Pancreas (tissue), 10 donors: Measurements from ENCODE around the gene CCDC88B. TPM values are rescaled to one million over a fixed set of nuclear protein-coding genes. Genes with fewer than 3 reads are reported as not detected.

ENCODE experiments used
- ATAC-seq, 4 donors: fragments of 200-7000 bp; cut with Tn5 transposase; one replicate each; pipeline versions ENCODE4 v1.8.0 to v1.9.1; 2020; ENCODE audit warnings: mild to moderate bottlenecking in 4 of 4, moderate library complexity in 4 of 4
- DNase-seq, 6 donors: peaks; one replicate each; pipeline ENCODE4 v3.0.0-alpha.2; 2020
- FAIRE-seq: peaks from 2 replicates; lab custom pipeline; 2012; peaks lifted over from hg19 to GRCh38; lab: Jason Lieb, UNC
- H3K27ac ChIP-seq, 4 donors: fragments of 200-600 bp; sonication (generic); 1 replicate in 3 of 4; 2 replicates in 1 of 4; pipeline versions ENCODE4 v1.5.0 to v1.8.0; 2020
- H3K27me3 ChIP-seq, 4 donors: fragments of 200-600 bp; one replicate each; pipeline ENCODE4 v1.8.0; 2021
- H3K36me3 ChIP-seq, 3 donors: fragments of 200-600 bp; sonication (generic) in 1 of 3; one replicate each; pipeline versions ENCODE4 v1.5.0 to v1.8.0; 2020 to 2021
- H3K4me1 ChIP-seq, 3 donors: fragments of 200-600 bp; one replicate each; pipeline ENCODE4 v1.8.0; 2021
- H3K4me3 ChIP-seq, 4 donors: fragments of 200-600 bp; sonication (generic) in 2 of 4; one replicate each; pipeline versions ENCODE4 v1.5.0 to v1.8.0; 2020 to 2021
- H3K9me3 ChIP-seq, 4 donors: fragments of 200-600 bp; one replicate each; pipeline ENCODE4 v1.8.0; 2021
- CTCF ChIP-seq, 4 donors: fragments of 200-600 bp; sonication (generic) in 3 of 4; IDR thresholded peaks; one replicate each; pipeline versions ENCODE4 v1.5.0 to v1.8.0; 2021; ENCODE audit warnings: antibody characterized with exemption in 4 of 4
- WGBS, 2 donors: extraction: QIAGEN DNeasy Blood & Tissue Kit; methylation state at CpG; one replicate each; pipeline ENCODE4 v1.1.7; 2013; 5-methylcytosine and 5-hydroxymethylcytosine counted together
- intact Hi-C, 3 donors: fragments of 100-400 bp; cut with DNase I; formaldehyde crosslinking; loops; one replicate each; pipeline versions ENCODE4 v1.11.1 to v1.14.2; 2022
- polyA plus RNA-seq, 2 donors: library from polyadenylated mRNA; stranded (reverse); fragments of 200-250 nt; gene quantifications; one replicate each; pipeline ENCODE4 v1.2.3, GENCODE V29; 2013
- total RNA-seq, 6 donors: library from RNA; stranded (reverse); fragmentation: NEBNext Ultra II Directional in 4 of 6; extraction: Animal tissue kit (Norgen Biotek cat#: 25700) in 4 of 6; gene quantifications; one replicate each; pipeline versions ENCODE4 v1.2.1 to v1.2.4, GENCODE V29; 2021 to 2023
- donor health status: healthy with polysubstance abuse.
- donor health status: DM: no; HTN: no; CAD: no; lungs with moderate emphysema.
- donor health status: DM: no; HTN: no; CAD: no.
- donor health status: control.
- donor health status: control.
- donor health status: Bipolar disorder and iron deficiency.
- donor health status: DM: yes; HTN: yes; CAD: no.
- donor health status: DM: no; HTN: no; CAD: no.
- donor health status: DM: no; HTN: no; CAD: no.
- donor health status: DM: yes; HTN: yes; CAD: no.

CCDC88B gene
- total and polyA plus RNA-seq, 8 donors = 3.0 to 50.0 (median 6.4) TPM

DNA sequence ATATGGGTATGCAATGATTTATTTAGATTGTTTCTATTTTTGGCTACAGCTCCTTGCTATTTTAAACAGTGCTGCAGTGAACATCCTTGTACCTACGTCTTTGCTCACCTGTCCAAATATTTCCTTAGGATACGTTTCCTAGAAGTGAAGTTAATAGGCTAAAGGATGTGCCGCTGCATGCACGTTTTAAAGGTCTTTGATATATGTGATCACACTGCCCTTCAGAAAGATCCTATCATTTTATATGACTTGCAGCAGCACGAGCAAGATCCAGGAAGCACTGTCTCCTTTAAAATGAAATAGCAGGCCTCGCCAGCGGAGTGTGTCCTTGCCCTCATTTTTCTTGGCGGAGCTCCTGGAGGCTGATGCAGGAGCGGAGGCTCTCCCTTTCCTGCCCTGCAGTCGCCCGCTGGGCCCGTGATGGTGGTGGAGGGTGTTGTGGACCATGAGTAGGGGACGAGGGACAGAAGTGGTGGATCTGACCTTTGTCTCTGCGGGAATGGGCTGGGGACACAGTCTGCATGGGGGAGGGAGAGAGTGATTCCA is 38.4 kb downstream of the CCDC88B start:
- no peaks in the 10 kb centered on the region for H3K27me3 ChIP-seq
- H3K36me3 ChIP-seq = no peaks in the 10 kb centered on the region
- 11 to 14% methylated on average over 14 of the region's 14 CpGs for WGBS, 2 donors
- ATAC-seq = peak; percentile 86 to 98 (median 92)
- peaks cover 0 to 4% (median 3%) of the 10 kb centered on the region in 3 donors for H3K4me1 ChIP-seq
- no peaks in the 10 kb centered on the region for H3K9me3 ChIP-seq
- no peak for TF ChIP-seq CTCF (IDR thresholded peaks at IDR 0.05)
- FAIRE-seq = no peak
- H3K27ac ChIP-seq = no peak overlapping the region
- H3K4me3 ChIP-seq = no peak overlapping the region
- intact Hi-C loops = no loop called here
- peak in 5 of 6 donors; percentile 64 to 82 (median 74) for DNase-seq

- H3K27ac ChIP-seq = no peak overlapping the region
- no peaks in the 10 kb centered on the region for H3K27me3 ChIP-seq
- no peaks in the 10 kb centered on the region for H3K36me3 ChIP-seq
- intact Hi-C loops = no loop called here
- H3K9me3 ChIP-seq = no peaks in the 10 kb centered on the region
- TF ChIP-seq CTCF (IDR thresholded peaks at IDR 0.05) = no peak
- H3K4me1 ChIP-seq = peaks cover 0 to 4% (median 3%) of the 10 kb centered on the region in 3 donors
- DNase-seq (peak in 1 of 6 donors; percentile 28), FAIRE-seq (no peak), ATAC-seq (no peak)
- 82 to 86% methylated on average over 15 of the region's 15 CpGs for WGBS, 2 donors
- H3K4me3 ChIP-seq = no peak overlapping the region
Measured at GRCh38 chr11:64379160-64379559, 39.2 kb downstream of the CCDC88B start.

DNA sequence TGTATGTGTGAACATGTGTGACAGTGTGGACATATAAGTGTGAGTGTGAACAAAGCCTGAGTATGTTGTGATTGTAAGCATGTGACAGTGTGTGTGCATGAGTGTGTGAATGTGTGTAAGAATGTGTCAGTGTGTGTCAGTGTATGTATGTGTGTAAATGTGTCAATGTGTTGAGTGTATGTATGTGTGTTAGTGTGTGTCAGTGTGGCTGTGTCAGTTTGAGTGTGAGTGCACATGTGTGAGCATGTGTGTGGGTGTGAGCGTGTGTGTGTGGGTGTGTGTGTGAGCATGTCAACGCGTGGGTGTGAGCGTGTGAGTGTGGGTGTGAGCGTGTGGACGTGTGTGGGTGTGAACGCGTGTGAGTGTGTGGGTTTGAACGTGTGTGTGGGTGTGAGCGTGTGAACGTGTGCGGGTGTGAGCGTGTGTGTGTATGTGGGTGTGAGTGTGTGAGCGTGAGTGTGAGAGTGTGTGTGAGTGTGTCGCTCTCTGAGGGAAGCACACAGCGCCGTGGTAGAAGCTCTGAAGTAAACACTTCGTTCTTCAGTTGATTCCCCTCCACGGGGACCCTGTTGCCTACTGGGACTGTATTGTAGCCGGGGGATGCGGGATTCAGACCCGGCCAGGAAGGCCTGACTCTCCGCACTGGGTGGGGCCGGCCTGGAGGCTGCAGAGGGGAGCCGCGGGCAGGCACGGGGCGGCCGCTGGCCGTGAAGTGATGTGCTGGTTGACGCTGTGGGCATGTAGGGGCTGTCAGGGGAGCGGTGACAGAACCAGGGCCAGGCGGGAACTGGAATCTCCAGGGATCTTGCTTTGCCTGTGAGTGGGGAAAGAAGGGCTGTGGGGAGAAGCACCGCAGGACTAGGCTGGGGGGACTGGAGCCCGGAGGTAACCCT is 40.1 kb downstream of the CCDC88B start:
- H3K36me3 ChIP-seq = no peaks in the 10 kb centered on the region
- no peaks in the 10 kb centered on the region for H3K9me3 ChIP-seq
- intact Hi-C loops = no loop called here
- no peak overlapping the region for H3K27ac ChIP-seq
- no peak overlapping the region for H3K4me3 ChIP-seq
- 77 to 78% methylated on average over 34 to 35 of the region's 35 CpGs for WGBS, 2 donors
- FAIRE-seq = no peak
- H3K4me1 ChIP-seq = peaks cover 0 to 4% (median 3%) of the 10 kb centered on the region in 3 donors
- ATAC-seq = no peak
- DNase-seq = no peak
- no peak for TF ChIP-seq CTCF (IDR thresholded peaks at IDR 0.05)
- H3K27me3 ChIP-seq = no peaks in the 10 kb centered on the region

GRCh38 chr11:64381350-64381749 is 41.3 kb downstream of the CCDC88B start:
- 72 to 79% methylated on average over 6 of the region's 6 CpGs for WGBS, 2 donors
- H3K36me3 ChIP-seq = no peaks in the 10 kb centered on the region
- ATAC-seq = no peak
- TF ChIP-seq CTCF (IDR thresholded peaks at IDR 0.05) = no peak
- DNase-seq = no peak
- H3K4me3 ChIP-seq = no peak overlapping the region
- intact Hi-C loops = no loop called here
- no peak overlapping the region for H3K27ac ChIP-seq
- H3K9me3 ChIP-seq = no peaks in the 10 kb centered on the region
- peaks cover 0 to 4% (median 3%) of the 10 kb centered on the region in 3 donors for H3K4me1 ChIP-seq
- FAIRE-seq = no peak
- no peaks in the 10 kb centered on the region for H3K27me3 ChIP-seq
